Measurements from ENCODE around the gene CCSER2.

Gene CCSER2

DNA sequence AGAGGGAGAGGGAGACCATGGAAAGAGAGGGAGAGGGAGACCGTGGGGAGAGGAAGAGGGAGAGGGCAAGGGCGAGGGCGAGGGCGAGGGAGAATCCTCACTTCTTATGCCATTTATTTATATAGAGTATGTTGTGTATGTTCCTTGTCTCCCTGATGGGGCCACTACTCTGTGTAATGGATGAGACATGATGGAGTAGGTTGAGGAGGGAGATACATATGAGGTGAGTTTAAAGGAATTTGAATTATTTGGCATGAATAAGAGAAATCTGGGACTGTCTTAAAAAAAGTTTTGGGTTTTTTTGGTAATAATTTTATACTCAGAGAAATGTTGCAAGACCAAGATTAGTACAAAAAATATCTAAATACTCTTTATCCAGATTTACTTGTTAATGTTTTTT, 20.1 kb downstream of the CCSER2 start:
- DNase-seq (ENCODE audit: low read depth in 2 of 2), result no peak

DNA sequence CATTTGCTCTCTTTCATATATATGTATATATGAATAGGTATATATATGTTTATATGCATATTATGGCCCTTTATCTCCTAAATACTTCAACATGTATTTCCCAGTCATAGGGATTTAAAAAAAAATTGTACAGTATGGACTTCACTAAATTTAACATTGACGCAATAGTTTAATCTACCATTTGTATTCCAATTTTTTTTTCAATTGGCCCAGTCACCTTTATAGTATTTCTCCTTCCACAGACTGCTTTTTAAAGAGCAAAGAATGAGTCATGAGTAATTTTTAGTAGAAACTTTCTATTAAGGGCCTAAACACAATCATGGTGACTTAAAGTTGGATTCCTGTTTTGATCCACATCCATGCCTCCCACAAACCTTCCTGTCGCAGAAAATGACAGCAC, 20.5 kb downstream of the CCSER2 start:
- no peak for DNase-seq (ENCODE audit: low read depth in 2 of 2)

- peak; percentile 52 to 69 for DNase-seq (ENCODE audit: low read depth in 2 of 2)
Observed at GRCh38 chr10:84352251-84352842, 24.0 kb downstream of the CCSER2 start.

DNA sequence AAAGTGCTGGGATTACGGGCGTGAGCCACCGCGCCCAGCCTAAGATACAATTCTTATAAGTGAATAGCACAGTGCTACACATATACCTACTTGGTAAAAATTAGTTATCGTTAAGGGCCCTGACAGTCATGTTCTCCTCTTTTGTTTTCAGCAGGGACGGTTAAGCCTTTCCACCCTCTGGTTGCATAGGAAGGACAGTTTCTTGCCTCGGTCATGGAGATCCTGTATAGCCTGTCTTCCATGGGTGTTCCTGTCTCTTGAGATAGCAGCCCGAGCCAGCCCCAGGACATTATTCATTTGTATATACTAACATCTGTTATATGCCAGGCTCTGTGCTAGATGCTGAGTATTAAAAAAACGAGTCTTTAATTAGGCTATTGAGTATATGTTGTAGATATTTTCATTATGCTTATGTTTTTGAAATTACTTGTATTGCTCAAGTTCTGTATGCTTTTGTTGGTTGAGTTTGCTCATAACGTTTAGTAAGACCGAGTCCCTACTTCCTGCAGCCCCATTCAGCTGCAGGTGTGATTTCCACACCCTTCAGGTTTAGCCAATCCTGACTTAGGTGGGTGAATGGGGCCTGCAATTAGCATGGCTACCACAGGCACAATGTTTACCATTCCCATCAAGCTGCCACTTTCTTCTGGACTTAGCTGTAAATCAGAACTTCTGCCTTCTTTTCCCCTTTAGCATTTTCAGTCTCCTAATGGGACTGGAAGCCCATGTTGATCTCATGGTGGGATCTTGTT, 24.8 kb downstream of the CCSER2 start:
- no peak for DNase-seq (ENCODE audit: low read depth in 2 of 2)

DNA sequence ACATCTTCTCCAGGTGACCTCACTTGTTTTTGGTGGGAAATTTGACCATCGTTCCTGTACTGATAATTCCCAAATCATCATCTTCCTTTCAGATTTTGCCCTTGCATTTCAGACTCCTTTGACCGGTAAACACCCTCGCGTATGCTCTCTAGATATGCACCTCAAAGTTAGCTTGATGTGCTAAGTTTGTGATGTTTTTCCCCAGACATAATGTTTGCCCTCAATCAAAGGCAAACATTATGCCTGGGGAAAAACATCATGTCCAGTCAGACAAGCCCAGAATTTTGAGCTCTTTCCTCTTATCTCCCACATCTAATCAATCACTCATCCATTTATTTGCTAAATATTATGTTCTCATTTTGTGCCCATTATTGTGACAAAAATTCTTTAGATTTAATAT, 26.2 kb downstream of the CCSER2 start:
- no peak for DNase-seq (ENCODE audit: low read depth in 2 of 2)

DNA sequence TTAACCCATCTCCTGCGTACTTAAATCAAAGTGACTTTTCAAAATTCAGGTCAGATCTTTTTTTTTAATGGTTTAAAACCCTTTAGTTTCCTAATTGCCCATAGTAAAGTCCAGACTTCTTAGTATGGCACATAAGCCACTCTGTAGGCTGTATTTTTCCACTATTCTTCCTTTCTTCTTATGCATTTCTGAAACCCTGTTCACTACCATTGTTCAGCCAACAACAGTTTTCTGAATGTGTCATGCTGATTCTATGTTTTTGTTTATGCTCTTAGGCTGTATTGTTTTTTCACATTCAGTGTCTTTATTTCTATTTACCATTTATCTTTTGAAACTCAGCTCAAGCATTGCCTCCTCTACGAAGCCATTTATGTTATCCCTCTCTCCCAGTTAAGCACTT, 26.7 kb downstream of the CCSER2 start:
- no peak for DNase-seq (ENCODE audit: low read depth in 2 of 2)

DNA sequence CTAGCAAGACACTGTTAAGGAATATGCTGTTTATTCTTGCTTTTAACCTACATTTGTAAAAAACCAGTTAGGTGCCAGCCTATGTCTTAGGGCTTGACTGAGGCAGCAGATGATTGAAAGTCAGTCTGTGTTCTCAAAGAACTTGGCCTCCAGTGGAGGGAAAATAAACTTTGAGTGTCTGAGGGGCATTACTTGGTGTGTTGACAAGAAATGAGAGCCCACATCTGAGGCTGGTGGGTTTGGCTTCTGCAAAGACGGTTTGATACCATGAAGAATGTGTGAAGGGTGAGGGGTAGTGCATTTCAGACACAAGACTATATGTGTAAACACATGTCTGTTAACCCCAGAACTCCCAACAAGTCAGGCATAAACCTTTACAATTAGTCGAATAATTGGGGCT, 28.5 kb downstream of the CCSER2 start:
- DNase-seq (ENCODE audit: low read depth in 2 of 2), result no peak

DNA sequence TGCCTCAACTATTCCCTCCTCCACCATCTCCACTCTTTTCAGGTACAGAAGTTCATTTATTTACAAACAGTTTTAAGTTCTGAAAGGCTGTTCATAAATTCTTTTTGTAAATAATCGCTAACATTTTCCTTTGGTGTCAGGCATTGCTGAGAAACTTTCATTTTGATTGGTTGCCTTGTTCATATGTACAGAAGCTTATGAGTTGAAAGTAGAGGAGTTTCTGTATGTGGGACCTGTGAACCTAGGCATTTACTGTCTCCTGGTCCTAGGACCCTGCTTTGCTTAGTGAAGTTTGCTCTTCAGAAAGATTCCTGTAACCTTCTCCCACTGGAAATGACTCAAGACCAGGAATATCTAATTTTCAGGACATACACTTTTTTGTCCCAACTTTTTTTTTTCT, 30.4 kb downstream of the CCSER2 start:
- DNase-seq (ENCODE audit: low read depth in 2 of 2), result no peak

DNA sequence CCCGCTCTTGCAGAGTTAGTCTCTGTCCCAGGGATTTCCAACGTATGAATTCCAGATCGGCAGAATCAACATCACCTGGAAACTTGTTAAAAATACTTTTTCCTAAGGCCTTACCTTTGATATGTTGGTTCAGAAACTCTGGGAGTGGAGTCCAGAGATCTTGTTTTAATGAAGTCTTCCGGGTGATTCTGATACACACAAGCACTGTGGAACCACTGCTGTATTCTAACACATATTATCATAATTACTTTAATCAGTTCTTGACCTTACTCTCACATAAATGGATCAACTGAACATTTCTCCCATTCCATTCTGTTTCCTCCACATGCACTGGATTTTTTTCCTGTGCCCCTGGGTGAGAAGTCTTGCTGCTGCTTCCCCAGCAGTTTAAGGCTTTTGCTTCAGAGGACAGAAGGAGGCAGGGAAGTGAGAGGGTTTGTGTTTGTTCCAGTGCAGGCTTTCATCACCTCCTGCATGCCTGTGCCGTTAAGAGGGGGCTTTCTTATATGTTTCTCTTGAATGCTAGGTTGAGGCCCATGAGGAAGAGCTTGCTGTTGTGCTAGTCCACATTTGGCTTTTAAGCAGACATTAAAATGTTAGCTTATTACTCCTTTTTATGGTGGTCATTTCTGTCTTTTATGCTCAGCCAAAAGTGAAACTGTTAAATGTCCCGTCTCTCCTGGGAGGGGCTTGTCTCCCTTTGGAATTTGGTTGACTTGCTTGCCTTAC, 32.4 kb downstream of the CCSER2 start:
- no peak for DNase-seq (ENCODE audit: low read depth in 2 of 2)

DNA sequence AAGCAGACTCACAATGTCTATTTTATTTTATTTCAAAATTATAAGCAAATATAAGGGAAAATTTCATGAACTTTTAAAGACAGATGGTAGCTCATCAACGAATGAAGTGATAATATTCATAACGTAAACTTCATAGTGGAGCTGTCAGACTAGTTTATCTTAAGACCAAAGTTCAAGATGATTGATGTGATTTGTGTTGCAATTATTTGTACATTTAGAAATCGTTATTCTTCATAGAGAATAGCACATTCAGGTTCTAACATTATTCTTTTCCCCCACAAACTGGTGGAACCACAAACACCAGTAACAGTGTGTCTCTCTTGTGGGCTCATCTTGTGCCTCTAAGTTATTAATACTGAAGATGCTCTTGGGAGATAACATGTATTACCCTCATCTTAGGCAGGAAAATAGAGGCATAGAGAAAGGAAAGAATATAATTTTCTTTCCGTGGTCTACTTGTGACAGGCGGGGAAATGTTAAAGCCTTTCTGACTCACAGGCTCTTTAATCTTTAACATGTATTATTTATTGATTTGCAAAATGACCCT, 37.0 kb downstream of the CCSER2 start:
- DNase-seq (ENCODE audit: low read depth in 2 of 2), result no peak

- DNase-seq (ENCODE audit: low read depth in 2 of 2), result no peak
Observed at GRCh38 chr10:84366041-84366440, 37.7 kb downstream of the CCSER2 start.

DNA sequence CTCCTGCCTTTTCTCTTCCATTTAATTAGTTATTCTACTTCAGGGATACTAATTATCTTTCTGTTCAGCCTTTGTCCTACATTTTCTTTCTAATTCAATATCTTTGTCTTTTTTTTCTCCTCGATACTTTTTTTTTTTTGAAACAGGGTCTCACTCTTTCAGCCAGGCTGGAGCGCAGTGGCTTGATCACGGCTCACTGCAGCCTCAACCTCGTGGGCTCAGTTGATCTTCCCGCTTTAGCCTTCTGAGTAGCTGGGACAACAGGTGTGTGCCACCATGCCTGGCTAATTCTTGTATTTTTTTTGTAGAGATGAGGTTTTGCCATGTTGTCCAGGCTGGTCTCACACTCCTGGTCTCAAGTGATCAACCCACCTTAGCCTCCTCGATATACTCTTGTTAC, 38.9 kb downstream of the CCSER2 start:
- no peak for DNase-seq (ENCODE audit: low read depth in 2 of 2)

DNA sequence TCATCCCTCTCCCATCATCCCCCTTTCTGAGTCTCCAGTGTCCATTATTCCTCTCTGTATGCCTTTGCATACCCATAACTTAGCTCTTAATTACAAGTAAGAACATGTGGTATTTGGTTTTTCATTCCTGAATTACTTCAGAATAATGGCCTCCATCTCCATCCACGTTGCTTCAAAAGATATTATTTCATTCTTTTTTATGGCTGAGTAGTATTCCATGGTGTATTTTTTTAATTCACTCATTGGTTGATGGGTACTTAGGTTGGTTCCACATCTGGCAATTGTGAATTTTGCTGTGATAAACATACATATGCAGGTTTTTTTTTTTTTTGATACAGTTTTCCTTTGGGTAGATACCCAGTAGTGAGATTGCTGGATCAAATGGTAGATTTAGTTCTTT, 40.4 kb downstream of the CCSER2 start:
- no peak for DNase-seq (ENCODE audit: low read depth in 2 of 2)

DNA sequence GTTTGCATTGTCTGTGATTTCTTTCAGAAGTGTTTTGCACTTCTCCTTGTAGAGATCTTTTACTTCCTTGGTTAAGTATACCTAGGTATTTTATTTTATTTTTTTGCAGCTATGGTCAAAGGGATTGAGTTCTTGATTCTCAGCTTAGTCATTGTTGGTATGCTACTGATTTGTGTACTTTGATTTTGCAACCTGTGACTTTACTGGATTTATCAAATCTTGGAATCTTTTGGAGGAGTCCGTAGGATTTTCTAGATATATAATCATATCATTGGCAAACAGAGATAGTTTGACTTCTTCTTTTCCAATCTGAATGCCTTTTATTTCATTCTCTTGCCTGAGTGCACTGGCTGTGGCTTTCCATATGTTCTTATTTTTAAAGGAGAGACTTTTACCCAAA, 41.9 kb downstream of the CCSER2 start:
- DNase-seq (ENCODE audit: low read depth in 2 of 2), result no peak

DNA sequence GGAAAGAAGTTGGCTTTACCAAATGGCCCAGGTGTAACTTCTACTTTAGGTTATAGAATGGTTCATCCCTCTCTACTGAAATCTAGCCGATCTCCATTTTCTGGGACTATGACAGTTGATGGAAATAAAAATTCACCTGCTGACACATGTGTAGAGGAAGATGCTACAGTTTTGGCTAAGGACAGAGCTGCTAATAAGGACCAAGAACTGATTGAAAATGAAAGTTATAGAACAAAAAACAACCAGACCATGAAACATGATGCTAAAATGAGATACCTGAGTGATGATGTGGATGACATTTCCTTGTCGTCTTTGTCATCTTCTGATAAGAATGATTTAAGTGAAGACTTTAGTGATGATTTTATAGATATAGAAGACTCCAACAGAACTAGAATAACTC, 43.6 kb downstream of the CCSER2 start:
- no peak for DNase-seq (ENCODE audit: low read depth in 2 of 2)

DNA sequence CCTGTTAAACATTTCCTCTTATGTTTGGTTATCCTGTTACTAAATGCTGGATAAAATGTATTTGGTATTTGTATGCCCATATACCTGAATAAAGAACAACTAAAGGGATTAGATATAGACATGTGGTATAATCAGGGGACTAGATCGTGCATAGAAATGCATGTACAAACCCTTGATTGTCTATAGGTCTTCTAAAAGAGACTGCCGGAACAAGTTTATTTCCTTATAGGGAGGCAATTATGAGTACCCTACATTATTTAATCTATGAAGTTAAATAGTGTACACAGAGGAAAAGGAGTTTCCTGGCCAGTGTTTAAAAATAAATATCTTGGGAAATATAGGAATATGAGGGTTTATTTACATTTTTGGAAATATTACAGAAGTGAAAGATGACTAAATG, 44.6 kb downstream of the CCSER2 start:
- no peak for DNase-seq (ENCODE audit: low read depth in 2 of 2)

DNA sequence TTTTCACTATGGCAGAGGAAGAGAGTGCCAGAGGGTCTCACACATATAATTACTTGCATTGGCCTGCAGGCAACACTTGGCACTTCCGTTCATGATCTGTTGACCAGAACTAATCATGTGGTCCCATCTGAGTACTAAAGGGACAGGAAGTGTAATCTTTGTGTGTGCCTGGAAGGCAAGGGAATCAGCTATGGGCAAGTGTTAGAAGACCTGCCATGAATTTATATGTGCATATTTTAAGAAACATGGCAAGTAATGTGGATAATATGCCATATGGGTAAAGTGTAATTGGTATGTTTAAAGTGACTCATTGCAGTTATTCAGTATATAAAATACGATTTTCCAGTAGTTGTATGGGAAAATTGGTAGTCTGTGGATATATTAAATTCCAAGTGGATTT, 46.1 kb downstream of the CCSER2 start:
- no peak for DNase-seq (ENCODE audit: low read depth in 2 of 2)

GRCh38 chr10:84375011-84375410, 46.6 kb downstream of the CCSER2 start:
- peak in 1 of 2 donors; percentile 31 for DNase-seq (ENCODE audit: low read depth in 2 of 2)

DNA sequence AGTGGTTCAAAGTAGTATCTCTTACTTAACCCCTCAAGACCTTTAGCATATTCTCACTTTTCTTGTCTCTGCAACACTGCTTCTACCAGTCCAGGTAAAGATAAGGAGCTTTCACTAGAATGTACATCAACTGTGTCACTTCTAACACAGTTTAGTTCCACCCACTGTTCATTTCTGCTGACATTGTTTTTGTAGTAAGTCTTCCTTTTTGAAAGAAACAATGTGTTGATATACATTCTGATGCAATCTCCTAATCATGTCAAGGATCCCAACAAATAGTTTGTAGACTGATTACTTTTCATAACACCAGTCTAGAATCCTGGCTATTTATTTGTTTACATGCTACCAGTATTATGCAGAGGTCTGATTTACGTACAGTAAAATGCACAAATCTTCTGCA, 47.5 kb downstream of the CCSER2 start:
- no peak for DNase-seq (ENCODE audit: low read depth in 2 of 2)

GRCh38 chr10:84388148-84388547, 59.8 kb downstream of the CCSER2 start:
- no peak for DNase-seq (ENCODE audit: low read depth in 2 of 2)

DNA sequence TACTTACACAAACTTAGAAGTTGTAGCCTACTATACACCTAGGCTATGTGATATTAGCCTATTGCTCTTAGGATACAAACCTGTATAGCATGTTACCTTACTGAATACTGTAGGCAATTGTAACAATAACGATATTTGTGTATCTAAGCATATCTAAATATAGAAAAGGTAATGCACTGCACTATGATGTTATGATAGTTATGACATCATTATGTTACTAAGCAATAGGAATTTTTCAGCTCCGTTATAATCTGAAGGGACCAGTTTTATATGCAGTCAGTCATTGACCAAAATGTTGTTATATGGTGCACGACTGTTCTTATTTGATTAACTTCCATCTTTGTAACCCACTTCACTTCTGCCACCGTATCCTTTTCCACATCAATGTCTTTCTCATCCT, 62.0 kb downstream of the CCSER2 start:
- no peak for DNase-seq (ENCODE audit: low read depth in 2 of 2)

DNA sequence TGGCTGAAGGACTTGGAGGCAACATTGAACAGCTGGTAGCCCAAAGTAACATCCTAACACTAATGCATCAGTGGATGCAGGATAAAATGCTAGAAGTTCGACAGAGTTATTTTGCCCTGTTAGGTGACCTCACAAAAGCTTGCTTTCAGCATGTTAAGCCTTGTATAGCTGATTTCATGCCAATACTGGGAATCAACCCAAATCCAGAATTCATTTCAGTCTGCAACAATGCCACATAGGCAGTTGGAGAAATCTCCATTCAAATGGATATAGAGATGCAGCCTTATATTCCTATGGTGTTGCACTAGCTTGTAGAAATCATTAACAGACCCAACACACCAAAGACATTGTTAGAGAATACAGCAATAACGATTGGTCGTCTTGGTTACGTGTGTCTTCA, 62.9 kb downstream of the CCSER2 start:
- no peak for DNase-seq (ENCODE audit: low read depth in 2 of 2)

GRCh38 chr10:84392181-84392580, 63.8 kb downstream of the CCSER2 start:
- DNase-seq (ENCODE audit: low read depth in 2 of 2), result no peak

Data from stimulated activated CD4-positive, alpha-beta T cell treated with anti-CD3 and anti-CD28 coated beads, Interleukin-15, amount 100 ng/mL, for 48 hours (primary cell).